Activated naive CD8-positive, alpha-beta T cell (primary cell): ENCODE data around the gene PAN2.
"Not testable (repeated sequence)": the region's sequence is repeated elsewhere in the genome, so short reads cannot be mapped to it uniquely, and the experiment has no call there.

ENCODE experiments used
- H3K27ac Mint-ChIP-seq: one replicate; pipeline ENCODE4 v1.8.0; 2021; ENCODE audit warnings: mixed read lengths
- H3K27me3 Mint-ChIP-seq: one replicate; pipeline ENCODE4 v1.8.0; 2021; ENCODE audit warnings: mixed read lengths
- H3K36me3 Mint-ChIP-seq: one replicate; pipeline ENCODE4 v1.8.0; 2021; ENCODE audit warnings: mixed read lengths
- H3K4me1 Mint-ChIP-seq: one replicate; pipeline ENCODE4 v1.8.0; 2021; ENCODE audit warnings: low read depth, mixed read lengths
- H3K4me3 Mint-ChIP-seq: one replicate; pipeline ENCODE4 v1.8.0; 2021; ENCODE audit warnings: mild to moderate bottlenecking, mixed read lengths
- H3K9me3 Mint-ChIP-seq: one replicate; pipeline ENCODE4 v1.8.0; 2021; ENCODE audit warnings: low read depth, mixed read lengths

PAN2 gene

DNA sequence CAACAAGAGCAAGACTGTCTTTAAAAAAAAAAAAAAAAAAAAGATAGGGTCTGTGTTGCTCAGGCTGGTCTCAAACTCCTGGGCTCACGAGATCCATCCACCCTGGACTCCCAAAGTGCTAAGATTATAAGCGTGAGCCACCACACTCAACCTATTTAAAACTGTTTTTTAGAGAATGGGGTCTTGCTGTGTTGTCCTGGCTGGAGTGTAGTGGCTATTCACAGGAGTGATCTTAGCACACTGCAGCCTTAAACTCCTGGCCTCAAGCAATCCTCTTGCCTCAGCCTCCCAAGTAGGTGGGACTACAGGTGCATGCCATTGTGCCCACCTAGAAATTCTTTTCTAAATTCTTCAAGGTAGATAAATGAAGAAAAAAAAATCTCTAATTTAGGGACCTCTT, 59.5 kb downstream of the PAN2 start:
- Mint-ChIP-seq H3K4me3 (no peak overlapping the region), H3K9me3 (no peaks in the 10 kb centered on the region), H3K4me1 (no peaks in the 10 kb centered on the region), H3K36me3 (peaks cover 9% of the 10 kb centered on the region), H3K27ac (no peak overlapping the region), H3K27me3 (no peaks in the 10 kb centered on the region)

GRCh38 chr12:56272468-56272867, 61.3 kb downstream of the PAN2 start:
- H3K4me1 Mint-ChIP-seq, H3K4me3 Mint-ChIP-seq, H3K36me3 Mint-ChIP-seq, H3K9me3 Mint-ChIP-seq, H3K27me3 Mint-ChIP-seq: not testable (repeated sequence)
- H3K27ac Mint-ChIP-seq = peak overlapping the region; percentile 10

GRCh38 chr12:56271031-56271430, 62.8 kb downstream of the PAN2 start:
- Mint-ChIP-seq H3K4me3 (no peak overlapping the region), H3K36me3 (peaks cover 9% of the 10 kb centered on the region), H3K27ac (peak overlapping the region; percentile 68), H3K4me1 (peaks cover 15% of the 10 kb centered on the region), H3K9me3 (no peaks in the 10 kb centered on the region), H3K27me3 (no peaks in the 10 kb centered on the region)

DNA sequence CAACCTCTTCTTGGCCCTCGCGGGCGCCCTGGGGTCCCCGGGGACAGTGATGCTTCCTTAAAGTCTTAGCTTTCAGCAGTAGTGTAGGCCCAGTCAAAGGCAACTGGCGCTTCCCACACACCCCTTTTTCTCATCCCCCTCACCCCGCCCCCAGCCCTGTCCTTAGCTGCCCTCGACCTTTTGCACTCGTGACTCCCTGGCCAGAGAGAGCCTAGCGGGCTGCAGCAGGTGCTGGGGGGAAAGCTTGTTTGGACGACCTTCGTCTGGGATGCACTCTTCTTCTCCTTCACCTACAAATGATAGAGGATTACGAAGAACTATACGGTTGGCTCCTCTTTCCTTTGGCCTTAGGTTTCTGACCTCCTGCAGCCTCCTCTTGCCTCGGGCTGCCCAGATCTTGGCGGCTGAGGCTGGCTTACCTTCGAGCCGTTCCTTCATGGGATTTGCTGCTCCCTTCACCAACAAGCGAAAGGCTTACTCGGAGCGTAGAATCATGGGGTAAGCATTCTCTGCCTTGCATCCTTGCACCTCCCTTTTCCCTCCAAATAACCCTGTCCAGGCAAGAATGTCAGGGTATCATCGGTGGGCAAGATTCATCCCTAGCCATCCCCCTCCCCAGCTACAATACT, 66.2 kb downstream of the PAN2 start:
- Mint-ChIP-seq H3K9me3 (no peaks in the 10 kb centered on the region), H3K4me3 (peak overlapping the region; percentile 85), H3K27me3 (no peaks in the 10 kb centered on the region), H3K4me1 (peaks cover 19% of the 10 kb centered on the region), H3K27ac (peak overlapping the region; percentile 25), H3K36me3 (no peaks in the 10 kb centered on the region)

DNA sequence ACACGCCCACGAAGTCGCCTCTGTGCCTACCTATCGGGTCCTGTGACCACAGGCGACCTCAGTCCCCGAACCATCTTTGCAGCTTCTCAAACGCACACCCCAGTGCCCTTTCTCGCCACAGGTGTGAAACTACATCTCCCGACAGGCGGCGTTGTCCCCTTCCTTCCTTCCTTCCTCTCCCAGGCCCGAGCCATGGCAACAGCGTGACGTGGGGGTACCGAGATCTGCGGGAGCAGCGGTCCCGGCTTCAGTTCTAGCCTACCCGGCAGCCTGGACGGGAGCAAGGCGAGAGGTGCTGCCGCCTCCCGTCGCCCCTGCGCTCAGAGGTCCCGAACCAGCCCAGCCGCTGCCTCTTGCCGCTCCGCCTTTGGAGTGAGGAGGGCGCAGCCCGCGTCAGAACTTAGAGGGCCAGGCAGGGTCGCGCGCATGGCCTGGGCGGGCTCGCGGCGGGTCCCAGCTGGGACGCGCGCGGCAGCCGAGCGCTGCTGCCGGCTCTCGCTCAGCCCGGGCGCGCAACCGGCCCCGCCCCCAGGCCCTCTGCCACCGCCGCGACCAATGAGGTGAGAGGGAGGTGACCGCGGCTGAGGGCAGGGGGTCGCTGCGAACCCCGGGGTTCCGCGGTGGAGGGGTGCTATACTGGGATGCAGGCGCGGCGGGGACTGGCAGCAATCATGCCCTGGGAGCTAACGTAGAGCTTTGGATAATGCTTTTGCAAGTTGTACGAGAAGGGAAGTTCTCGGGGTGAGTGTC, 66.9 kb downstream of the PAN2 start, which contains the start of gene COQ10A:
Gene COQ10A, plus strand, starts transcription at position 250 of the 750 bp plus-strand sequence. Its CDS starts 177 bp downstream, at position 427.
- Mint-ChIP-seq H3K4me1 (peaks cover 19% of the 10 kb centered on the region), H3K36me3 (no peaks in the 10 kb centered on the region), H3K4me3 (peak within 1 kb of the TSS; percentile 95), H3K9me3 (no peaks in the 10 kb centered on the region), H3K27me3 (no peaks in the 10 kb centered on the region), H3K27ac (peak within 1 kb of the TSS; percentile 93)
